SK-N-SH (cell line): ENCODE results near the gene MAP3K9.

Experiments used
- EZH2phosphoT487 ChIP-seq: fragments of 200-600 bp; sonication (generic); IDR thresholded peaks from 2 replicates; pipeline ENCODE4 v1.6.1; 2017; ENCODE audit warnings: low read depth, mixed run types, mild to moderate bottlenecking, antibody characterized with exemption, moderate library complexity, borderline replicate concordance
- FOXM1 ChIP-seq: IDR thresholded peaks from 2 replicates; pipeline ENCODE4 v1.4.0; 2012; ENCODE audit warnings: low read depth, mild to moderate bottlenecking
- JUND ChIP-seq: IDR thresholded peaks from 2 replicates; pipeline ENCODE4 v1.4.0; 2012
- NRF1 ChIP-seq: IDR thresholded peaks from 2 replicates; pipeline ENCODE4 v1.6.1; 2012; ENCODE audit warnings: low read depth, mild to moderate bottlenecking, low read length
- TCF12 ChIP-seq: IDR thresholded peaks from 2 replicates; pipeline ENCODE4 v1.4.0; 2012
- YY1 ChIP-seq: IDR thresholded peaks from 2 replicates; pipeline ENCODE4 v1.4.0; 2012; ENCODE audit warnings: low read depth, mild to moderate bottlenecking
- TF ChIP-seq, protein P1 (sequence below): fragments of 200-600 bp; sonication (generic); IDR thresholded peaks from 2 replicates; pipeline ENCODE4 v1.6.1; 2017; ENCODE audit warnings: antibody characterized with exemption, mild to moderate bottlenecking, moderate library complexity
- TF ChIP-seq, protein P2 (sequence below): fragments of 150-350 bp; IDR thresholded peaks from 2 replicates; pipeline ENCODE4 v1.6.1; 2017; ENCODE audit warnings: antibody characterized with exemption, low read length, low read depth, borderline replicate concordance

DNA sequence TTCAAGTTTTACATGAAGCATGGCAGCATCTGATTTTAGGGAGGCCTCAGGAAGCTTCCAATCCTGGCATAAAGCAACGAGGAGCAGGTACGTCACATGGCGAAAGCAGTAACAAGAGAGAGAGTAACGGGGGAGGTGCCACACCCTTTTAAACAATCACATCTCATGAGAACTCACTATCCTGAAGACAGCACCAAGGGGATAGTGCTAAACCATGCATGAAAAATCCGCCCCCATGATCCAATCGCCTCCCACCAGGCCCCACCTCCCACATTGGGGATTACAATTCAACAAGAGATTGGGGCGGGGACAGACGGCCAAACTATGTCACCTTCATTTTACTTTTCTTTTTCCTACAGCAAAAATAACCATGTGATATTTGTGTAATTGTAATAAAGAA, 7.2 kb upstream of the MAP3K9 start:
- no peak for TF ChIP-seq TCF12
- no peak for TF ChIP-seq NRF1
- no peak for TF ChIP-seq JUND
- no peak for TF ChIP-seq EZH2phosphoT487
- TF ChIP-seq, protein P1, sequence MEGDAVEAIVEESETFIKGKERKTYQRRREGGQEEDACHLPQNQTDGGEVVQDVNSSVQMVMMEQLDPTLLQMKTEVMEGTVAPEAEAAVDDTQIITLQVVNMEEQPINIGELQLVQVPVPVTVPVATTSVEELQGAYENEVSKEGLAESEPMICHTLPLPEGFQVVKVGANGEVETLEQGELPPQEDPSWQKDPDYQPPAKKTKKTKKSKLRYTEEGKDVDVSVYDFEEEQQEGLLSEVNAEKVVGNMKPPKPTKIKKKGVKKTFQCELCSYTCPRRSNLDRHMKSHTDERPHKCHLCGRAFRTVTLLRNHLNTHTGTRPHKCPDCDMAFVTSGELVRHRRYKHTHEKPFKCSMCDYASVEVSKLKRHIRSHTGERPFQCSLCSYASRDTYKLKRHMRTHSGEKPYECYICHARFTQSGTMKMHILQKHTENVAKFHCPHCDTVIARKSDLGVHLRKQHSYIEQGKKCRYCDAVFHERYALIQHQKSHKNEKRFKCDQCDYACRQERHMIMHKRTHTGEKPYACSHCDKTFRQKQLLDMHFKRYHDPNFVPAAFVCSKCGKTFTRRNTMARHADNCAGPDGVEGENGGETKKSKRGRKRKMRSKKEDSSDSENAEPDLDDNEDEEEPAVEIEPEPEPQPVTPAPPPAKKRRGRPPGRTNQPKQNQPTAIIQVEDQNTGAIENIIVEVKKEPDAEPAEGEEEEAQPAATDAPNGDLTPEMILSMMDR, result no peak
- no peak for TF ChIP-seq FOXM1
- TF ChIP-seq, protein P2, sequence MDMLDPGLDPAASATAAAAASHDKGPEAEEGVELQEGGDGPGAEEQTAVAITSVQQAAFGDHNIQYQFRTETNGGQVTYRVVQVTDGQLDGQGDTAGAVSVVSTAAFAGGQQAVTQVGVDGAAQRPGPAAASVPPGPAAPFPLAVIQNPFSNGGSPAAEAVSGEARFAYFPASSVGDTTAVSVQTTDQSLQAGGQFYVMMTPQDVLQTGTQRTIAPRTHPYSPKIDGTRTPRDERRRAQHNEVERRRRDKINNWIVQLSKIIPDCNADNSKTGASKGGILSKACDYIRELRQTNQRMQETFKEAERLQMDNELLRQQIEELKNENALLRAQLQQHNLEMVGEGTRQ, result no peak
- no peak for TF ChIP-seq YY1
